ENCODE data around the gene SH2D3C.

The SH2D3C gene

DNA sequence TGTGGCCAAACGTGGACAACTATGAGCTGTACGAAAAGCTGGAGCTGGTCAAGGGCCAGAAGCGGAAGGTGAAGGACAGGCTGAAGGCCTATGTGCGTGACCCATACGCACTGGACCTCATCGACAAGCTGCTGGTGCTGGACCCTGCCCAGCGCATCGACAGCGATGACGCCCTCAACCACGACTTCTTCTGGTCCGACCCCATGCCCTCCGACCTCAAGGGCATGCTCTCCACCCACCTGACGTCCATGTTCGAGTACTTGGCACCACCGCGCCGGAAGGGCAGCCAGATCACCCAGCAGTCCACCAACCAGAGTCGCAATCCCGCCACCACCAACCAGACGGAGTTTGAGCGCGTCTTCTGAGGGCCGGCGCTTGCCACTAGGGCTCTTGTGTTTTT lies 10.7 kb upstream of the SH2D3C start:
- TF ChIP-seq, protein P1, sequence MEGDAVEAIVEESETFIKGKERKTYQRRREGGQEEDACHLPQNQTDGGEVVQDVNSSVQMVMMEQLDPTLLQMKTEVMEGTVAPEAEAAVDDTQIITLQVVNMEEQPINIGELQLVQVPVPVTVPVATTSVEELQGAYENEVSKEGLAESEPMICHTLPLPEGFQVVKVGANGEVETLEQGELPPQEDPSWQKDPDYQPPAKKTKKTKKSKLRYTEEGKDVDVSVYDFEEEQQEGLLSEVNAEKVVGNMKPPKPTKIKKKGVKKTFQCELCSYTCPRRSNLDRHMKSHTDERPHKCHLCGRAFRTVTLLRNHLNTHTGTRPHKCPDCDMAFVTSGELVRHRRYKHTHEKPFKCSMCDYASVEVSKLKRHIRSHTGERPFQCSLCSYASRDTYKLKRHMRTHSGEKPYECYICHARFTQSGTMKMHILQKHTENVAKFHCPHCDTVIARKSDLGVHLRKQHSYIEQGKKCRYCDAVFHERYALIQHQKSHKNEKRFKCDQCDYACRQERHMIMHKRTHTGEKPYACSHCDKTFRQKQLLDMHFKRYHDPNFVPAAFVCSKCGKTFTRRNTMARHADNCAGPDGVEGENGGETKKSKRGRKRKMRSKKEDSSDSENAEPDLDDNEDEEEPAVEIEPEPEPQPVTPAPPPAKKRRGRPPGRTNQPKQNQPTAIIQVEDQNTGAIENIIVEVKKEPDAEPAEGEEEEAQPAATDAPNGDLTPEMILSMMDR (IDR thresholded peaks at IDR 0.05; ENCODE audit: low read depth, low read length): no peak
- DNase-seq (ENCODE audit: low read depth in 2 of 2): no peak
- no peak overlapping the region for H3K4me3 ChIP-seq (replicated peaks in 1 of 2; ENCODE audit: low read depth in 2 of 2, low read length in 2 of 2)

DNA sequence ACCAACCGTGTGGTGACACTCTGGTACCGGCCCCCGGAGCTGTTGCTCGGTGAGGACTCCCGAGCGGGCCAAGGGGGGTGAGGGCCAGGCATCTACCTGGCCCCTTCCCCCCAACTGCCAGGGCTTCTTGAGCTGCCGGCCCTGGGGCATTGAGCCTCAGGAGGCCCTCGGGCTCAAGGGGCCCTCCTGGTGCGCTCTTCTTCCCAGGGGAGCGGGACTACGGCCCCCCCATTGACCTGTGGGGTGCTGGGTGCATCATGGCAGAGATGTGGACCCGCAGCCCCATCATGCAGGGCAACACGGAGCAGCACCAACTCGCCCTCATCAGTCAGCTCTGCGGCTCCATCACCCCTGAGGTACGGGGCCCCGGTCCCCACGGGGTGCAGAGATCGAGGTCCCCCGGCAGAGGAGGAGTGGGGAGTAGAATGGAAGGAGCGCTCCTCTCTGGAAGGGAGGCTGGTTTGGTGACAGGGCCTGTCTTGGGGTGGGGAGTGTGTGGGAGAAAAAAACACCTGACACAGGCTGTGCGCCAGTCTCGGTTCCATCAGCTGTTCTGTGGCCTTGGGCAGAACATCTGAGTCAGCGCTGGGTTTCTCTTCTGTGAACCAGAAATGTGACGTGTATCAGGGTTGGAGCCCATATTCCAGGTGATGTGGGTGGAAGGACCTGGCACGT lies 10.0 kb upstream of the SH2D3C start:
- no peak for DNase-seq (ENCODE audit: low read depth in 2 of 2)
- H3K4me3 ChIP-seq (replicated peaks in 1 of 2; ENCODE audit: low read depth in 2 of 2, low read length in 2 of 2): no peak overlapping the region
- TF ChIP-seq, protein P1 (IDR thresholded peaks at IDR 0.05; ENCODE audit: low read depth, low read length): no peak

DNA sequence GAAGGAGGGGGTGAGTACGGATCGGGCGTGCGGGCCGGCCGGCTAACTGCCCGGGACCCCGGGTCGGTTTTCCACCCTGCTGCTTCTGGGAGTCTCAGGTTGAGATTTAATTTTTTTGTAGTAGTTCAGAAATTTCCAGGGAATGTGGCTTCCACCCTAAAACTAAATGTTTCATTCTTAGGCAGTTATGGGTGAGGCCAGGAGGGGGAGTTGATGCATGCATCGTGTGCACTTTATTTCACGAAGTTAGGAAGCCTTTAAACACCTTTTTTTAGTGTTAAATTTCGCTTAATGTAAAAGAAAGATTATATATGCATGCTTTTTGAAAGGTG lies 8.3 kb upstream of the SH2D3C start:
- DNase-seq (ENCODE audit: low read depth in 2 of 2): peak; percentile 41 to 45
- H3K4me3 ChIP-seq (replicated peaks in 1 of 2; ENCODE audit: low read depth in 2 of 2, low read length in 2 of 2): peak overlapping the region; percentile 90 to 93

DNA sequence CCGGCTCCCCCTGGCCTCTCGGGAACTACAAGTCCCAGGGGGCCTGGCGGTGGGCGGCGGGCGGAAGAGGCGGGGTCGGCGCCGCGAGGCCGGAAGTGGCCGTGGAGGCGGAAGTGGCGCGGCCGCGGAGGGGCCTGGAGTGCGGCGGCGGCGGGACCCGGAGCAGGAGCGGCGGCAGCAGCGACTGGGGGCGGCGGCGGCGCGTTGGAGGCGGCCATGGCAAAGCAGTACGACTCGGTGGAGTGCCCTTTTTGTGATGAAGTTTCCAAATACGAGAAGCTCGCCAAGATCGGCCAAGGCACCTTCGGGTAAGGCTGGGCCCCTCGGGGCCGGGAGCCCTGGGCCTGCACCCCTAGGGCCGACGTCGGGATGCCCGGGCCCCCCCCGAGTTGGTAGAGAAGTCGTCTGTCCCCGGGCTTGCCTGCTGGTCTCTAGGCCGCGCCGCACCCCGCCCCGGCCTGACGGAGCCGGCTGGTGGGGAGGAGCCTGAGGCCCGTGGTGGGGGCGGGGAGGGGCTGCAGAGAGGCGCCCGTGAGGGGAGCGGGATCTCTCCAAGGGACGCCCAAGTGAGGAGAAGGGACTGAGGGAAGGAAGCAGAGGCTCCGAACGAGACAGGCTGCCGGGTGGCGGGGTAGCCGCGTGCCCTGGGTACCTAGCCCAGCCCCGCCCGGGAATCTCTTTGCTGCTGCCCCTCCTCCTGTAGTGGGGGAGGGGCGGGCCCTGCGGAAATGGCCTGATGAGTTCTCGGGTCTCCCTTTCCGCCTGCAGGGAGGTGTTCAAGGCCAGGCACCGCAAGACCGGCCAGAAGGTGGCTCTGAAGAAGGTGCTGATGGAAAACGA lies 7.7 kb upstream of the SH2D3C start, which contains the start of gene CDK9:
CDK9 (plus strand) TSS at position 102 of the 840 bp plus-strand sequence; CDS start at position 217, 115 bp downstream.
- peak within 1 kb of the TSS; percentile 90 to 93 for H3K4me3 ChIP-seq (replicated peaks in 1 of 2; ENCODE audit: low read depth in 2 of 2, low read length in 2 of 2)
- DNase-seq (ENCODE audit: low read depth in 2 of 2): peak; percentile 90 to 94
- TF ChIP-seq, protein P1 (IDR thresholded peaks at IDR 0.05; ENCODE audit: low read depth, low read length): no peak

More for the DNA sequence above, 8.3 kb upstream of the SH2D3C start:
- TF ChIP-seq, protein P1 (IDR thresholded peaks at IDR 0.05; ENCODE audit: low read depth, low read length): peak; percentile 54

DNA sequence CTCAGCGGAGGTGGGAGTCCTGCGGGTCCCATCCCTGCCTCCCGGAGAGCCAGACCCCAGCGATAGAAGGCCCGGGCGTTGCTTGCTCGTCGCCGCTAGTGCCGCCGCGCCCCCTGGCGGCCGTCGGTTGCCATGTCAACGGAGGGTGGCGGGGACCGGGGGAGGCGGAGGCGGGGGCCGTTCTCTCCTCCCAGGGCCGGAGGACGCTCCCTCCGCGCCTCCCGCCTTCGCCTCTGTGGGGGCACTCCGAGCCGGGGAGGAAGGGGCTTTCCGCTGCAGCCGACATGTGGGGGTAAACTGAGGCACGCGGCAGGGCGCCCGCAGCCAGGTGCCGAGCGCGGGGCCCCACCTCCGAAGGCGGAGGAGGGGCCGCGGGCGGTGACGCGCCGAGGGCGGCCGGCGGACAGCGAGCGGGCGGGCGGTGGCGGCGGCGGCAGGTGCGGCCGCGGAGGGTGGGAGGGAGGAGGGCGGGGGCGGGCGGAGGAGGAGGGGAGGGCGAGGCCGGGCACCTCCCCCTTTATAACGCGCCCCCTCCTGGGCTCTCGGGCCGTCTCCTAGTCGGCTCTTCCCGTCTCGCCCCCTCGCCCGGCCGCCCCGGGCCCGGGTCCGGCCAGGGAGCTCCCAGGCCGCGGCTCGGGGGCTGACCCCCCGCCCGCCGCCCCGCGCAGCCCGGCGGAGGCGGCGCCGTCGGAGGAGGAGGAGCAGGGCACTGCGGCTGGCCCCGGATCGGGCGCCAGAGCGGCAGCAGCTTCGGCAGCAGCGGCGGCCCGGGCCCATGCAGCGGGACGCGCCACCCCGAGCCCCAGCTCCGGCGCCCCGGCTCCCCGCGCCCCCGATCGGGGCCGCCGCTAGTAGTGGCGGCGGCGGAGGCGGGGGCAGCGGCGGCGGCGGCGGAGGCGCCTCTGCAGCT lies 6.8 kb upstream of the SH2D3C start:
- H3K4me3 ChIP-seq (replicated peaks in 1 of 2; ENCODE audit: low read depth in 2 of 2, low read length in 2 of 2): peak overlapping the region; percentile 59 to 93
- TF ChIP-seq, protein P1 (IDR thresholded peaks at IDR 0.05; ENCODE audit: low read depth, low read length): peak; percentile 66
- DNase-seq (ENCODE audit: low read depth in 2 of 2): peak; percentile 82 to 87

All from cardiac fibroblast (primary cell).